ENCODE measurements around the gene POLR3K. TPM values are rescaled to one million over a fixed set of nuclear protein-coding genes. Genes with fewer than 3 reads are reported as not detected.
A peak's percentile ranks its signal among the peaks of the same experiment; 100 is the strongest.
"Not testable (repeated sequence)": the region's sequence is repeated elsewhere in the genome, so short reads cannot be mapped to it uniquely, and the experiment has no call there.

The POLR3K gene
- total RNA-seq, 2 experiments from 2014 or later, result 39.9 to 45.3 TPM

GRCh38 chr16:10772-11171 is 42.6 kb downstream of the POLR3K start:
- CTCF ChIA-PET; H3K27me3 Mint-ChIP-seq; H3K27ac Mint-ChIP-seq; H3K9me3 Mint-ChIP-seq; H3K4me1 Mint-ChIP-seq (ENCODE audit: low read depth); POLR2A ChIA-PET; intact Hi-C loops (cut with micrococcal nuclease); H3K36me3 Mint-ChIP-seq; H3K4me3 Mint-ChIP-seq: not testable (repeated sequence)
- DNase-seq, result peak; percentile 98

- no peaks in the 10 kb centered on the region for H3K4me1 Mint-ChIP-seq (ENCODE audit: low read depth)
- ChIA-PET CTCF (no interaction called here), POLR2A (no interaction called here)
- DNase-seq, result peak; percentile 28
- H3K27ac Mint-ChIP-seq, result no peak overlapping the region
- intact Hi-C loops (cut with micrococcal nuclease), result no loop called here
- H3K4me3 Mint-ChIP-seq, result peak overlapping the region; percentile 59
- H3K9me3 Mint-ChIP-seq, result no peaks in the 10 kb centered on the region
- H3K36me3 Mint-ChIP-seq, result no peaks in the 10 kb centered on the region
- no peaks in the 10 kb centered on the region for H3K27me3 Mint-ChIP-seq
Measured at GRCh38 chr16:9903-10665, 43.3 kb downstream of the POLR3K start.

Small RNA genes lying within 50 kb of the gene (microRNA-seq; reads per million reads assigned to microRNA genes)
- gene MIR6859-4 (ENCODE audit: borderline microRNAs expressed, borderline number of aligned reads, borderline replicate concordance), result not detected

Other genes with a start within 250 kb of the POLR3K start
- gene SNRNP25, start 220 bp upstream of the POLR3K start, total RNA-seq, result 10 to 100 TPM; 48.5 to 51.1 TPM
- gene RHBDF1, start 19.0 kb upstream of the POLR3K start, total RNA-seq, result under 1 TPM in 1 of 2 experiments, not detected in 1; 0.43 TPM
- 10 to 100 TPM; 53.1 to 58.7 TPM for gene MPG, start 24.6 kb upstream of the POLR3K start, total RNA-seq
- 10 to 100 TPM; 36.6 to 42.9 TPM for gene NPRL3, start 85.1 kb upstream of the POLR3K start, total RNA-seq
- gene HBZ, start 99.0 kb upstream of the POLR3K start, total RNA-seq, result not detected
- not detected for gene HBM, start 112.4 kb upstream of the POLR3K start, total RNA-seq
- not detected for gene HBA2, start 119.3 kb upstream of the POLR3K start, total RNA-seq
- not detected for gene HBA1, start 123.1 kb upstream of the POLR3K start, total RNA-seq
- not detected for gene HBQ1, start 126.9 kb upstream of the POLR3K start, total RNA-seq
- 10 to 100 TPM; 57.0 to 60.8 TPM for gene LUC7L, start 175.8 kb upstream of the POLR3K start, total RNA-seq
- gene FAM234A, start 181.2 kb upstream of the POLR3K start, total RNA-seq, result 10 to 100 TPM; 15.7 to 18.4 TPM
- under 1 TPM in 1 of 2 experiments, not detected in 1; 0.14 TPM for gene RGS11, start 222.3 kb upstream of the POLR3K start, total RNA-seq
- gene ARHGDIG, start 227.0 kb upstream of the POLR3K start, total RNA-seq, result not detected
- not detected for gene PDIA2, start 229.6 kb upstream of the POLR3K start, total RNA-seq